Stimulated activated CD4-positive, alpha-beta T cell treated with anti-CD3 and anti-CD28 coated beads, TNF-alpha, amount 100 ng/mL, for 4 hours (primary cell): ENCODE data around the gene ZBTB25.

Experiments used
- DNase-seq, 3 experiments: peaks; one replicate each; pipeline ENCODE4 v3.0.0-alpha.2; 2020; ENCODE audit warnings: low read depth in 3 of 3

ZBTB25 gene

DNA sequence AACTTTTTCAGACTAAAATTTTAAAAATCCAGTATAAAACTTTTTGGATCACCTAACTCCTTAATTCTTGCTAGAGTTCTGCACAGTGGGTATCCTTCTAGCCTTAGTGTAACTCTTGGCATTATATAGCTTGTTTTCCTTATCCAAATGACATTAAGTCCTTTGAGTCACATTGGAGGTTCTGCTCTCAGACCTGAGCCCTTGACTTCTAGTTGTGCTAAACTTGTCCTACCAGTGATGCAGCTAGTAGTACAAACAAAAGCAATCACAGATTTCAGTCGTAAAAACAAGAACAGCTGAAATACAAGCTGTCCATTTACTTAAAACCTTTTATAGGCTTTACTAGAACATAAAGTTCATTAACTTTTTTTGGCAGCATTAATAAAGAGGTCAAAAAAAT is 11.4 kb upstream of the ZBTB25 start:
- DNase-seq: no peak

DNA sequence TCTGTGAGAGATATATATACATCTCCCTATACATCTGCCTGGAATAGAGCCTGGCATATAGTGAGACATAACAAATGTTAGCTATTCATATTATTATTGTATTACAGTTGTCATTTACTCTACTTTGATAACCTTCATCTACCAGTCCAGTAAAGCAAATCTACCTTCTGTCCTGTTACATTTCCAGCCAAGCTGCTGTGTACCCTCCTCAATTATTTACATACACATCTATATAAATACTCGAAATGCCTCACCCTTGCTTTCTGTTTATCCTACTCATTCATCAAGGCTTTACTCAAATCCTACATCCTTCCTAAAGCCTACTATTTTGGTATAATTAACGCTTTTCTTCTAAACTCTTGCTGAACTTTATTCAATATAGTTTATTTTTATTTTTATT is 9.6 kb upstream of the ZBTB25 start:
- no peak for DNase-seq

DNA sequence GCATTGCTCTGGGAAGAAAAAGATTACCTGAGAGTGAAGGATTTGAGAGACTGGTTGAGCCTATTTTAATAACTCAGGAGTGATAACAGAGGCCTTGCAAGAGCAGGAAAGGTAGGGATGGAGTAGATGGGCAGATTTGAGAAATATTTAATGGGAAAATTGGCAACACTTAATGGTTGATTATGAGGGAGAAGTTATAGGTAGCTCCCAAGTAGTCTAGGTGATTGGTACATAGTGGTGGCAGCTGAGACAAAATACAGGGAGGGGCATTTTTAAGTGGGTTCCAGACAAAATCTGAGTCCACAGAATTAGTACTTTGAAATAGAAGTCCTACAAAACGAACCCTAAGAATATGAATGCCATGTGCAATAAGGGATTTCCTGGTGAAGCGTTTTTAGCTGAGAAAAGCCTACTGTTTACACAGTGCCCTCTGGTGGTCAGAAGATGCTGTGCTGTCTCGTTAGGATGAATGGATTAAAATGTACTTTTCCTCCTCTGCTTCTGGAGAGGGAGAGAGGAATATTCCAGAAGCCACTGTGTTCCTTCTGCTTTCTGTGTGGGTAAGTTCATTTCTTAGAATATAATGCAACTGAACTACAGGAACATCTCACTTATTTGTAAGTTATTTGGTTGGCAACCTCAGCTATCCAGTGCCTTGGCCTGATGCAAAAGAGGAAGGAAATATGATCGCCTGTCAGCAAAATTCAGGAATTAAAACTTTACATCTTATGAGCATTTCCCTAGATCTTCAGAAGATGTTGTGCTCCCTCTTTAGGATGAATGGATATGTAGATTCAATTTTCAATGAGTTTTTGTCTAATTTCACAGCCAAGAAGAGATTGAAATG is 7.4 kb upstream of the ZBTB25 start:
- peak in 2 of 3 experiments; percentile 24 to 55 for DNase-seq

DNA sequence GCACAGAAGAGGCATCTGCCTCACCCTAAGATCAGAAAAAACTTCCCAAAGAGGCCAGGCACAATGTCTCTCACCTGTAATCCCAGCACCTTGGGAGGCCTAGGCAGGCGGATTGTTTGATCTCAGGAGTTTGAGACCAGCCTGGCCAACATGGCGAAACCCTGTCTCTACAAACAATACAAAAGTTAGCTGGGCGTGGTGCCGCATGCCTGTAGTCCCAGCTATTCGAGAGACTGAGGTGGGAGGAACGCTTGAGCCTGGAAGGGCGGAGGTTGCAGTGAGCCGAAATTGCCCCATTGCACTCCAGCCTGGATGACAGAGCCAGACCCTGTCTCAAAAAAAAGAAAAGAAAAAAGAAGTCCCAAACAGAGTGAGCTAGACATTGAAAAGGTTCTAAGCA is 5.4 kb upstream of the ZBTB25 start:
- no peak for DNase-seq

DNA sequence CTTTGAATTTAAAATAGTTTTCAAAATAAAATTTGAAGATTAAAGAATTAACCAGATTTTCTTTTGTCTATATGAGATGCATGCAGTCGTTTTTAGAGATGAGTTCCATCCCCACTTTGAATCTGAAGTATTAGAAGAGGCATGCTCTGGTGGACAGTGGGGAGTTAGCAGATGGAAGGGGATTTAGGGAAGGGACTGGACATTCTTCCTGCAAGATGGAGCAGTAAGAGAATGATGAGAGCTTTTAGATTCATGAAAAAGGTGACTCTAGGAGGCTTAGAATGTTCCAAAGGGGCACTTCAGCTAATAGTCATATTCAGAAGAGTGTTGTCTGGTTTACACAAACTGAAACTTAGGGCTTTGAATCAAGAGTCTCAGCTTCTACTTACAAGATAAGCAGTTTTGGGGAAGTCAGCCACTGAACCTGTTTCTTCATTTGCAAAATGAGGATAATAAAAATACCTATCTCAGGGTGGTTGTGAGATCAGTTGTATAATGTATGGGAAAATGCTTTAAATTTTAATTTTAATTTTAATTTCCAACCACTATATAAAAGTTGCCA is 4.7 kb upstream of the ZBTB25 start:
- DNase-seq: no peak

DNA sequence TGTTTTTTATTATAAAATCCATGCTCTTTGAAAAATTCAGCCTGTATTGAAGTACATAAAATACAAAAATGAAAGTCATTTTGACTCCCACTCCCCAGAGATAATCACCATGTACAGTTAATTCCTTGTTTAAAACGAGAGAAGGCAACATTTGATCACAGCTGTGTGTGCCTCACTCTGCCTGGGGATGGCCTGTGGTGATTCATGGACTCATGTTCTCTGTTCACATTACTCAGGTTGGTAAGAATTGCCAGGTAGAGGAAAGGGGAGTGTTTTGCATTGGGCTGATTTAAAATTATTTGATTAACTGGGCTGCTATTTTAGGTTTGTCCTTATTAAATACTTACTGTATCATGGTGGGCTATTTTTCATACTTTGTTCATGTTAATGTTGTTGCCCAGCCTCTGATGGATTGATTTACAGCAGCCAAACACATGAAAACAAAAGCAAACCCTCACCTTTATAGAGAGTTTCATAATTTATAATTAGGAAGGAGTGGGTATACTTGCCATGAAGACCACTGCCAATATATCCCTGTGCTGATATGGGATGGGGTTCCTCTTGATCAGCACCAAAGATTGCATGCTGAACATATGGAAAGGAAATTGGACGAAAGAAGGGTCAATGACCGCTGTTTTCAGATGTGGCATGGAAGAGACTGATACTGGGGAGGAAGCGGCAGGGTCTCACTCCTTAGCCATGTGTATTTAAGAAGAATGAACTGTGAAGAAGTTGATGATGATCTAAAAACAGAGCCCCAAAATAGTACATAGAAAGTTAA is 3.9 kb upstream of the ZBTB25 start:
- no peak for DNase-seq

DNA sequence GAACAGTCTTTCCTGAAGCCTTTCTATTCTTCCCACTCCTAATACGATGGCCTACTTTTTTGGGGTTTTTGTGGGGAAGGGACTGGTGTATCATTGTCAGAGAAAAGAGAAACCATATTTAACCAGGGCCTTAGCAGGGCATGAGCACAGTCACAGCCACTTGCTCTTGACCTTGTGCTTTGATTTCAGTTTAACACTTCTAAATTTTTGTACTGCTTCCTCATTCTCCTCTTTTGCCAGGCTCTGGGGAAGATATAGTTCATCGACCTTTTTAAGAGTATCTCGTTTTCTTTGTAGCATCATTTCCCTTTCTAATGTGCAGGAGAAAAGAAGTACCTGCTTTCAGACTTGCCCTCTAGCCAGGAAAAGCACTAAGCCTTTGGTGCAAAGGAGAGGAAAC is 3.1 kb upstream of the ZBTB25 start:
- no peak for DNase-seq

DNA sequence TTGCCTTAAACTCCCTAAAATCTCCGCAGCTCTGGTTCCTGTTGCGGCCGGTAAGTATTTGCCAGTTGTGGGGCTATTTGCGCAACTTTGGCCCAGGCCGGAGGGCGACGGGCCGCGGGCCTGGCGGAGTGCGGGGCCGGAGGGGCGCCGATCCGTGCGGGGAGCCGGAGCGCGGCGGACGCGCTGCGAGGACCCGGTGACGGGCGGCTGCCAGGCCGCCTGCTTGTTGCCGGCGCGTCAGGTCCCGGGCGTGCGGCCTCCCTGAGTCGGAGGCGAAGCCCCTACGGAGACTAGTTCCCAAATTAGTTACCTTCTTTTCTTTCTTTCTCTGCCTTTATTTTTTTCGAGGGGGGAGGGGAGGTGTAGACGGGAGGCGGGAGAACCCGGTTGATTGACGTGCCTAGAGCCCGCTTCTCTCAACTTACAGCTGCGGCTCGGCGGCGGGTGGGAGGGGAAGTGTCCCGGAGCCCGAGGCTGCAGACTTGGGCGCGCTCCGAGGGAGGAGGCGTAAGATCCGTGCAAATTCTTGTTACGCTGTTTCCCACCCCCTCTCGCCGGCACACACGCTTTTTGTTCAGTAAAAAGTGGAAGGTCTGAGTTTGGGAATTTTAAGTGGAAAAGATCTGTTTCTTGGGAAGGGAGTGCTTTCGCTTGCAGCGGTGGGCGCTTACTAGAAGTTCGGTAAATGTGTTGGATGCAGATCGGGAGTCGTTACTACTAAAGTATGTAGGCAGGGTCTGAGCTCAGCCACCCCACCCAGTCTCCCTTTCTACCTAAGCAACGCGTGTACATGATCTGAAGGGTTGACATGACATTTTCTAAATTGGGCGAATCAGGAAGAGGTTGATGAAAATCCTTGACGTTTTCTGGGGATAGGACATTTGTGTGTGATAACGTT is 1.5 kb upstream of the ZBTB25 start:
- peak; percentile 69 to 75 (median 74) for DNase-seq

DNA sequence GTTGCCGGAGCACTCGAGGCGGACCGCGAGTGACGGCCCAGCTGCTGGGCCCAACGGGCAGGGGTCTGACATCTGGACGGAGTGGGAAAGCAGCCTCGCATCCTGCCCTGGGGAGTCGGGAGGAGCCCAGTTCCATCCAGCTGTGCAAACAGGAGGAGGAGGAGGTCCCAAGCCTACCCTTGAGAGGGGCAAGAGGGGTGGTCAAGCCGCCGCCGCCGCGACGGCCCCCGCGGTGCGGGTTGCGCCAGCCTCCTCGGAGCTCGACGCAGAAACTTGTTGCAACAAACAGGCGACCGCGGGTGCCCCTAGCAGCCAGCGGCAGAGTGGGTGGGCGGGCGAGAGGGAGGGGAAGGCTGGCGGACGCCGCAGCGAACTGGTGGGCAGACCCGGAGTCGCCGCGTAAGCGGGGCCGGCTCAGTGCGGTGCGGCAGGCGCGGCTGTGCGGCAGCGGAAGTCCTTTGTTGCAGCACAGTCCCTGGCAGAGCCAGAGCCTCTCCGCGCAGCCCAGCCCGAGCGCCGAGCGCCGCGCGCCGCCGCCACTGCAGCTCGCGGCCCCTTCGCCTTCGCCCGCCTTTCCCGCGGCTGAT is 765 bp upstream of the ZBTB25 start, which contains the start of gene ZBTB1:
Gene ZBTB1, plus strand, starts transcription at position 461 of the 587 bp plus-strand sequence. CDS start 16,735 bp downstream, outside the sequence.
- peak; percentile 75 to 78 (median 77) for DNase-seq

DNA sequence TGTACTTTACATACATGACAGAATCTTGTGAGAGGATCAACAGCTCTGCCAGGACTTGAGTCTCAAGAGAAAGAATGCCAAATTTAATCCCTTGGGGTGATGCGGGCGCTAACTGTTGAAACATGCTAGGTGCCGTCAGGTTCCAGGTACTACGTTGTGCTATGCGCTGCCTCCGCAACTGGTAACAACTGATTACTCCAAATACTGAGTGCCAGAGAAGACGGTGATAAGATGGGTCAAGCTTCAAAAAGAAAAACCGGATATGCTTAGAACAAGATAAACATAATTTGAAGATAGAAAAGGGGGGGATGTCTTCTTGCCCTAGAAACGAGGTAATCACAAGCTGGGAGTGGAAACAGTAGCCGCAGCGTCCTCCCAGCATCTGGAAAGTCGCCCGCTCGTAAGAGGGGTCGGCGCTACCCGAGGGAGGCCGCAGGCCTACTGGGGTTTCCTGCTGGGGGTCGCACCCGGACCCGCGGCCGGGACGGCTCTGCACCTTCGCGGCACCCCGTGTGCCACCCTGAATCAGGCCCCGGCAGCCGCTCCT is 678 bp downstream of the ZBTB25 start:
- DNase-seq: no peak

DNA sequence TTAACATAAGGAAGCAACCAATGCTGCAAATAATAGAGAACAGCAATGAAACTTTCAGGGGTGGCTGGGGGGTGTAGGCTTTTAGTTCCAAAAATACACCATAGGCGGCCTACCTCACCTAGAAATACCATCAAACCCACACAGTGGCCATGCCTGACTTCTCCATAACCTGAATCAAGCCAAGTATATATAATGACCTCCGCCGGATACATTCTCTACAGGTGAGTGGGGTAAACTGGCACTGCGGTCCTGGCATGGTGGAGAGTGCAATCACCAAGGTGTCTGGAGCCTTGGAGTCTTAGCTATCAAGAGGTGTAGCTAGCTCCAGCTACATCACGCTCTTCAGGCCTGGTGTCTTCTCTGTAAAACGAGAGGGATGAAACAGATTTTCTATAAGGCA is 1.2 kb downstream of the ZBTB25 start:
- no peak for DNase-seq

DNA sequence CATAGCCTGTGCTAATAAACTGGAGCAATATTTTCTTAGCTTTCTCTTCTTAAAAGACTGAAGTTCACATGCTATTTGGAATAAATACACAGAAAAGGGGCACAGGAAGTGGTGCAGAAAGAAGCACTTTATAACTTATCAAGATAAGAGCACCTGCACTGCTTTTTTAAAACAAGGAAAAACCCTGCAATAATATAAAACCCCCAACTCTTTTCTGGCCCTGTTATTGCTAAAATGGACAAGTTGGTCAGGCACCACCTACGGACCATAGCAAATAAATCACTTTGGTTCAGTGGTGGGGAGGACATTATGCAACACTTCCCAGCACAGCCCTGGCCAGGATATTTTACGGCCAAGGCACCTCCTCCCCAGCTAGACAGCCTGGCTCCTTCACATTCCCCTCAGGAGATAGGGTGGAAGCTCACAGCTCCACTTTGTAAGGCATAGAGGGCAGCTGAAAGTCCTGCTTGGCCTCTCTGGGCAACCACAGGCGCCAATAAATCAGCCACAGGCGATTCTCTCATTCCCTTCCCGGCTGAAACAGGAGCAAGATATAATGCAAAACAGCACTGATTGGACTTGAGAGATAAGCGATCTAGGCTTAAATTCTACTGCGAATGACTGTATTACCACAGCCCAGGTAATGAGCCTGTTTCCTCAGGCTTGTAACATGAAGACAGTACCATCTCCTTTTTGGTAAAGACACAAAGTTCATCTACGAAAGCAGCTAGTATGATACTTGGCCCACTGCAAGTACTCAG is 2.0 kb downstream of the ZBTB25 start:
- DNase-seq: no peak

DNA sequence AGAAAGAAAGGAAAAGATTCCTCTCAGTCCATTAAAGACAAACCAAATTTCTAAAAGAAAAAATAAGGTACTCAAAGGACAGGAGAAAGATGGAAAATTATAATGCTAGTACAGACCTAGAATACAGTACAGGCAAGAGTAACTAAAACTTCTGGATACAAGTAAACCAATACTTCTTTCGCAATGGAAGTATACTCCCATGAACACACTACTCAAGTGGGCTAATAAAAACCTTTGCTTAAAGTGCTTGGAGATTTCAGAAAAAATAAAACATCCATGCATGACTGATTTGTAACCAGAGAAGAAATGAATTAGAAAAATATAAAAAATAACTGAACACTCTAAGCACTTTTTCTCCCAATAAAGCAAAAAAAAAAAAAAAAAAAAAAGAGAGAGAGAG is 3.5 kb downstream of the ZBTB25 start:
- DNase-seq: no peak

DNA sequence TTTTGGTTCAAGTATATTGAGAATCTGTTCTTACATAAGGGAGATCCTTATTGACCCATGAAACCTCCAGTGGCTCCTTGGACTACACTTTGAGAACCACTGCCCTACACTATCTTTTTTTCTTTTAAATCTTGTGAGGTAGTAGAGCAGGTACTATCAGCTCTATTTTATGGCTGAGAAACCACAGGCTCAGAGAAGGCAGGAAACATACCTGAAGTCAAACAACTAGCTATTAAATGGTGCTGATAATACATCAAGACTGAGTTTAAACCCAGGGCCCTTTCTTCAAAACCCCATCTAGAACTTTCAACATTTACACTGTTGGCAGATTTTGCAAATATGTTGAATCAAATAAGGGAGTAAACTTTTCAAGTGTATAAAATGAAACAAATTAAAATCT is 6.9 kb downstream of the ZBTB25 start:
- no peak for DNase-seq

DNA sequence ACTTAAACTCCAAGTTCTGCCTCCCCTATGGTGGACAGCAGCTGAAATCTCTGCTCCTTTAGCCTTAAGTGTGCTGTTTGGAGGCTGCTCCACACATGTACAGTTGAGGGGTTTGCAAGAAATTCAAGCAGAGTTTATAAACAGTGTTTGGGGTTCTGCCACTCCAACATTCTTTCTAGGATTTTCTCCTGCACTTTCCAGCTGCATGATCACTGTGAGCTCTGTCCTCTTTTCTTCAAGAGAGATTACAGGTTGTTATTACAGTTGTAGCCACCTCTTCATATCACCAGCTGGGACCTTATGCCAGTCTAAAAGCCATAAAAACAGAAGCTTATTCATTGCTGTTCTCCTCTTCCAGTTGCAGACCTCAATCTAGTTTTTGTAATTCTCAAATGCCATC is 8.4 kb downstream of the ZBTB25 start:
- no peak for DNase-seq

DNA sequence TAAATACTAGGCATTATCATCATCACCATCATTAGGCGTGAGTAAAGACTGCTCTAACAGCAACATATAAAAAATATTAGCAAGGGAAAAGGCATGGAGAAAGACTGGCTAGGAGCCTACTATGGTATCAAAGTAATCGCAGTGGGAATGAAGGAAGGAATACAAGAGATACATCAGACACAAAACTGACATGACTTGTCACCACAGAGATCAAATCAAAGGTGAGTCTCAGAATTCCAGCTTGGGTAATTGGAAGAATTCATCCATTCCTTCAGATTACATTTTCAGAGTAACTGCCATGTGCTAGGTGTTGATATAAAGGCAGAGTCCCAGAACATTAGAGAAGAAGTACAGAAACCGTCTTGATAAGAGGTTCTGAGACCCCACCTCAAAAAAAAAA is 10.2 kb downstream of the ZBTB25 start:
- DNase-seq: no peak

DNA sequence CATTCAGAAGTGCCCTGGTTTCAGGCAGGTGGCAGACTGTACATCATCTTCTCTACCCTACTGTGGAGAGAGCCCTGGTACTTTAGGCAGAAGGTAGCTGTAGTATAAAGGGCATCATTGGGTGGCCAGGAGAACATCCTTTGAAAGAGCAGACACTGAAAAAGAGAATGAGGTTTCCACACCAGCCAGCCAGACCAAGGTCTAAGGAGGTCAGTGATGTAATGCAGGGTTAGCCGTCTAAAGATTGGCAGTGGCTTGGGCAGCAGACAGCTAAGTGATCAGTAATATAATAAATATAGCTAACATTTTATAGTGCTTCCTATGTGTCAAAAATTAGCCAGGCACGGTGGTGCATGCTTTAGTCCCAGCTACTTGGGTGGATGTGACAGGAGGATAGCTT is 12.0 kb downstream of the ZBTB25 start:
- DNase-seq: no peak

DNA sequence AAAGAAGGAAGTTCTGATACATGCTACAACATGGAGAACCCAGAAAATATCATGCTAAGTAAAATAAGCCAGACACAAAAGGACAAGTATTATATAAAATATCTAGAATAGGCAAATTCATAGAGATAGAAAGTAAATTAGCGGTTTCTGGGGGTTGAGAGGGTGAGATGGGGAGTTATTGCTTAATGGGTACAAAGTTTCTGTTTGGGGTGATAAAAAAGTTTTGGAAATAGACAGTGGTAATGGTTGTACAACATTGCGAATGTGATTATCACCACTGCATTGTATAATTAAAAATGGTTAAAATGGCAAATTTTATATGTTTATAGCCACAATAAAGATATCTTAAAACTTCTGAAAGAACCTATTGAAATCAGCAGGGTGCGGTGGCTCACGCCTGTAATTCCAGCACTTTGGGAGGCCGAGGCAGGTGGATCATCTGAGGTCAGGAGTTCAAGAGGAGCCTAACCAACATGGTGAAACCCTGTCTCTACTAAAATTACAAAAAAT is 15.0 kb downstream of the ZBTB25 start:
- DNase-seq: no peak

DNA sequence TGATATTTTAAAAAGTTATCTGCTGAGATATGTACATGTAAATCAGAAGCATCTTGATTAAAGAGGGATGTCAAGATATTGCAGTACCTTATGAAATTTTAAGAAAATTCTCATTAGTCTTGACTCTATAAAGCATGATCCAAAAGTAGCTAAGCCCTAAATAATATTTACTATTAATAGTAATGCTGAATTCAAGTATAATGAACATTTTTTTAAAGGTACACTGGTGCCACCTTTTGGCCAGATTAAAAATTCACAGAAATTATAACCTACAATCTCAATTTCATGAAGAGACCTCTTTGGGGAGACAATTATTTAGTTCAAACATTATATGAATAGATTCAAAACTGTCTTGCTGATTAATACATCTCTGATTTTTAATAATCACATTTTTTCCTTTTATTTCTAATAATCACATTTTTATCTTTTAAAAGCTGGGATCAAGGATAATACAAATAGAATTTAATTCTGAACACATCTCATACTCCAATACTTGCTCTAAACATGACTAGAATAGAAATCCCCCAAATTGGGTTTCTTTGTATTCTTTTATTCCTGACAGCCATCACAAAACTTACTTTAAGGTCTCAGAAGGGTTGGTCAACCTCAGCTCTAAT is 24.9 kb downstream of the ZBTB25 start:
- DNase-seq: no peak

DNA sequence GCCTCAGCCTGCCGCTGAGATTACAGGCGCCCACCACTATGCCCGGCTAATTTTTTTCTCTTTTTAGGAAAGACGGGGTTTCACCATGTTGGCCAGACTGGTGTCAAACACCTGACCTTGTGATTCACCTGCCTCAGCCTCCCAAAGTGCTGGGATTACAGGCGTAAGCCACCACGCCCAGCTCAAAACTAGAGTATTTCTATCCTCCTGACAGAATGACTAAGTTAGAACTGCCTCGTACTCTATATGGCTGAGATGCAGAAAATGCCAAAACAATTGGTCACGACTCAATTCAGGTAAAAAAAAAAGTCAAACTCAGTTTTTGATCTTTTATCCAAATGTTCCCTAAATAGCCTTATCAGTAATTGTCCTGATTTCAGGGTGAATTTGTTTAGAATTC is 27.2 kb downstream of the ZBTB25 start:
- no peak for DNase-seq
